GM19238 (cell line): ENCODE data around the gene TKT.

Experiments
- DNase-seq: peaks from one replicate; pipeline ENCODE4 v3.0.0; 2011; ENCODE audit warnings: low spot score; ENCODE audit not compliant: insufficient read length

TKT gene

GRCh38 chr3:53225651-53226050 is 30.2 kb downstream of the TKT start:
- no peak for DNase-seq

GRCh38 chr3:53225181-53225580 is 30.6 kb downstream of the TKT start:
- no peak for DNase-seq

- DNase-seq: no peak
Observed at GRCh38 chr3:53224536-53224935, 31.3 kb downstream of the TKT start.

GRCh38 chr3:53224026-53224425 is 31.8 kb downstream of the TKT start:
- no peak for DNase-seq

- DNase-seq: no peak
Observed at GRCh38 chr3:53223541-53223966, 32.3 kb downstream of the TKT start.

- no peak for DNase-seq
Observed at GRCh38 chr3:53223025-53223424, 32.8 kb downstream of the TKT start.

- no peak for DNase-seq
Observed at GRCh38 chr3:53222183-53222901, 33.5 kb downstream of the TKT start.

- DNase-seq: no peak
Observed at GRCh38 chr3:53221827-53222182, 34.0 kb downstream of the TKT start.

- DNase-seq: no peak
Observed at GRCh38 chr3:53221345-53221744, 34.5 kb downstream of the TKT start.

GRCh38 chr3:53219895-53220483 is 35.8 kb downstream of the TKT start:
- DNase-seq: peak; percentile 80

- DNase-seq: no peak
Observed at GRCh38 chr3:53218131-53218530, 37.7 kb downstream of the TKT start.

- DNase-seq: no peak
Observed at GRCh38 chr3:53217175-53217574, 38.6 kb downstream of the TKT start.

- DNase-seq: no peak
Observed at GRCh38 chr3:53216723-53217122, 39.1 kb downstream of the TKT start.

GRCh38 chr3:53215816-53216215 is 40.0 kb downstream of the TKT start:
- DNase-seq: no peak

- DNase-seq: no peak
Observed at GRCh38 chr3:53213276-53213675, 42.5 kb downstream of the TKT start.

- DNase-seq: no peak
Observed at GRCh38 chr3:53211706-53212702, 43.8 kb downstream of the TKT start.

GRCh38 chr3:53202331-53203015 is 53.3 kb downstream of the TKT start:
- DNase-seq: no peak

- no peak for DNase-seq
Observed at GRCh38 chr3:53200501-53201498, 55.0 kb downstream of the TKT start.

GRCh38 chr3:53199834-53200233 is 56.0 kb downstream of the TKT start:
- DNase-seq: no peak

- no peak for DNase-seq
Observed at GRCh38 chr3:53198996-53199395, 56.8 kb downstream of the TKT start.
